Activated T-cell treated with anti-CD3 and anti-CD28 coated beads, Interleukin-2, amount 50 U/mL, for 72 hours (primary cell): ENCODE data around the gene NPAS2. TPM values are rescaled to one million over a fixed set of nuclear protein-coding genes. Genes with fewer than 3 reads are reported as not detected.

Experiments used
- ATAC-seq, 2 donors: fragments of 150-1000 bp; cut with Tn5 transposase; replicated peaks in 1 of 2; 2 replicates each; pipeline ENCODE4 v1.10.0; 2021; ENCODE audit warnings: moderate library complexity in 2 of 2, mild to moderate bottlenecking in 1 of 2
- DNase-seq, 2 donors: peaks; one replicate each; pipeline ENCODE4 v3.0.0; 2021 to 2022; ENCODE audit warnings: mixed read lengths in 1 of 2
- H3K27ac Mint-ChIP-seq: one replicate; pipeline ENCODE4 v1.8.0; 2022; ENCODE audit warnings: mild to moderate bottlenecking, moderate library complexity, mixed read lengths
- H3K27me3 Mint-ChIP-seq: one replicate; pipeline ENCODE4 v1.8.0; 2022; ENCODE audit warnings: low read depth, mixed read lengths
- H3K36me3 Mint-ChIP-seq, 2 donors: one replicate each; pipeline ENCODE4 v1.8.0; 2022; ENCODE audit warnings: mixed read lengths in 2 of 2, mild to moderate bottlenecking in 1 of 2; ENCODE audit not compliant: insufficient read depth in 2 of 2
- H3K4me1 Mint-ChIP-seq: one replicate; pipeline ENCODE4 v1.8.0; 2022; ENCODE audit warnings: low read depth, mixed read lengths
- H3K4me3 Mint-ChIP-seq, 2 donors: one replicate each; pipeline ENCODE4 v1.8.0; 2022; ENCODE audit warnings: mild to moderate bottlenecking in 2 of 2, mixed read lengths in 2 of 2, moderate library complexity in 2 of 2
- H3K9me3 Mint-ChIP-seq, 2 donors: one replicate each; pipeline ENCODE4 v1.8.0; 2022; ENCODE audit warnings: mixed read lengths in 2 of 2
- total RNA-seq, 2 donors: library from RNA; stranded (reverse); gene quantifications; one replicate each; pipeline ENCODE4 v1.2.3, GENCODE V29; 2022

Gene NPAS2
- total RNA-seq, 2 donors from 2014 or later, result 4.8 to 8.4 TPM

- no peak overlapping the region for H3K4me3 Mint-ChIP-seq
- no peaks in the 10 kb centered on the region for H3K36me3 Mint-ChIP-seq
- DNase-seq, result no peak
- no peak overlapping the region for H3K27ac Mint-ChIP-seq
- no peak for ATAC-seq
- H3K9me3 Mint-ChIP-seq, result no peaks in the 10 kb centered on the region
- H3K4me1 Mint-ChIP-seq, result peaks cover 6% of the 10 kb centered on the region
- no peaks in the 10 kb centered on the region for H3K27me3 Mint-ChIP-seq
Observed at GRCh38 chr2:100889286-100889685, 69.3 kb downstream of the NPAS2 start.

DNA sequence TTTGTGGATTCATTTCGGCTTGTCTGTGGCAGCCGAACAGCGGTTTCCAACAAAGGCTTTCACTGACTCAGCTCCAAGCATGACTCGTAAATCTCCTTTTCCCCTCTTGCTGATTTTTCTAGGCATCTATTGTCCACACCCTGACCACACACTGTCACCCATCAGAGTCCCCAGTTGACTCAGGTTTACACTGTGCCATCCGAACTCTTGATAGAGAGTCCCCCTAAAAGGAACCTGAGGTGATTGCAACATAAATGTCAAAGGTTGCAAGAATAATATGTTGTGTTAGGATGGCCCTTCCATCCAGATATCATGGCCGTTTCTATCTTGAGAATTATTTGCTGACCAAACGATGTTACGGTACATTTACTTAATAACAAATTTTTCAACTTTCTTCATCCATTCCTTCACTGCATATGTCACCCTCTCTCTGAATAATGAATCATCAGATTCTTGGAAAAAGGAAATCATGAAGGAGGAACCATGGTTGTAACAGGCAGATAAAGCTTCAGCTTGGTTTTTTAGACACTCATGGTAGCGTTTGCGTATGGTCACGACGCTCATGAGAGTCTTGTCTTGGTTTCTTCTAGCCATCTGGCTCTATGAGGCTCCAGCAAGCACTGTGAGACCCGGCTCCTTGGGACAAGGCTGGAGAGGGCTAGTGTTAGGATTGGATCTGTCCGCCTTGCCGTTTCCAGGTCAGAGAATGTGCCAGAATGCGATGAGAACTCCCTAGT is 72.1 kb downstream of the NPAS2 start:
- H3K36me3 Mint-ChIP-seq, result no peaks in the 10 kb centered on the region
- no peak overlapping the region for H3K27ac Mint-ChIP-seq
- DNase-seq, result no peak
- no peaks in the 10 kb centered on the region for H3K9me3 Mint-ChIP-seq
- no peaks in the 10 kb centered on the region for H3K27me3 Mint-ChIP-seq
- no peak for ATAC-seq
- H3K4me3 Mint-ChIP-seq, result no peak overlapping the region
- H3K4me1 Mint-ChIP-seq, result peaks cover 6% of the 10 kb centered on the region

GRCh38 chr2:100893392-100894104 is 73.6 kb downstream of the NPAS2 start:
- peaks cover 6% of the 10 kb centered on the region for H3K4me1 Mint-ChIP-seq
- H3K4me3 Mint-ChIP-seq, result no peak overlapping the region
- H3K36me3 Mint-ChIP-seq, result peaks cover 1 to 2% of the 10 kb centered on the region in 2 donors
- no peak for ATAC-seq
- H3K27ac Mint-ChIP-seq, result no peak overlapping the region
- no peak for DNase-seq
- H3K27me3 Mint-ChIP-seq, result no peaks in the 10 kb centered on the region
- H3K9me3 Mint-ChIP-seq, result peaks cover 0 to 2% of the 10 kb centered on the region in 2 donors

DNA sequence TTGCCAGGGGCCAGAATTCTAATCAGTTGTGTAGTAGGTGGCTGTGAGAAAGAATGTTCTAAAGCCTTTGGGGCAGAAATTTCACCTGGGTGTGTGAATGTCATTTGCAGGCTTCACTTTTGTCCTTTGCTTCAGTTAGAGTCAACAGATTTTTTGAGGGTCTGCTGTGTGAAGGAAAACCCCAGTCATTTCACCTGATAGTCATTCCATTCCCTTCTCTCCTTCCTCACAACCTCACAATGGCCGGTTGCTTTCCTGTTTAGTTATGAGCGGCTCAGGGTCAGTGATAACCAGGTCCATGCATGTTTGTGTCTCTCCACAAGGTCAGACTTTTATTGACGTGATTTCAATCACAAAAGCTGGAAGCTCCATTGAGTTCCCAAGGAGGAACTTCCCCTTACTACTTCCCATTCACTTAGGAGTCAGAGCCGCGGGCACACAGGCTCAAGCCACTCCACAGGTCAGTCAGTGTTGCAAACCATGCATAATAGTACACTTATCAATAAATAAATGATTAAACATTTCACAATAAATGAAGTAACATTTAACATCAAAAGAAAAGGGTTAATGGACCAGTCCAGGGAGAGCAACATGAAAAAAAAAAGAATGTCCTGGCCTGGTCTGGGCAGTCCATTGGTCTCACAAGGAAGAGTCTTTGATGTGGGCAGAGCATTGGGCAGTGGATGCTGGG is 74.3 kb downstream of the NPAS2 start:
- DNase-seq, result no peak
- ATAC-seq, result no peak
- Mint-ChIP-seq H3K27me3 (no peaks in the 10 kb centered on the region), H3K4me1 (peaks cover 6% of the 10 kb centered on the region), H3K36me3 (peaks cover 1 to 2% of the 10 kb centered on the region in 2 donors), H3K9me3 (peaks cover 0 to 2% of the 10 kb centered on the region in 2 donors), H3K27ac (no peak overlapping the region), H3K4me3 (no peak overlapping the region)

- Mint-ChIP-seq H3K27me3 (no peaks in the 10 kb centered on the region), H3K4me1 (peaks cover 6% of the 10 kb centered on the region), H3K9me3 (peaks cover 0 to 2% of the 10 kb centered on the region in 2 donors), H3K36me3 (peaks cover 1 to 2% of the 10 kb centered on the region in 2 donors), H3K27ac (no peak overlapping the region), H3K4me3 (no peak overlapping the region)
- no peak for ATAC-seq
- DNase-seq, result no peak
Observed at GRCh38 chr2:100894796-100895156, 74.8 kb downstream of the NPAS2 start.

DNA sequence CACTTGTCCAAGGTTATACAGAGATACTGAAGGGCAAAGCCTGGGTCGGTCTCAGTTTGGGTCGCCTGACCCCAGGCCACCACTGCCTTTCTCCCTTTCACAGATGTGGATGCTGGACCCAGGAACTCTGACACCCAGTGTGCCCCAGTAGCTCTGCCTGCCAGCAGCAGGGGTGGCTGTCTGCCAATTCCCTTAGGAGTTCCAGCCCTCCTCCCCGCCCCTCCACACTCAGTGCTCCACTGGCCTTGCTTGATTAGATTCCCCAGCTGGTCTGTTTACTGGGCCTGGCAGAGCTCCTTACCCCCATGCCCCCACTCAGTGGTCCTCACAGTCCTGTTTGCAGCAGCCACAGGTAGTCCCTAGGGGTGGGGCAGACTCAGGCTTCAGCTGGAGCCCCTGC is 75.5 kb downstream of the NPAS2 start:
- Mint-ChIP-seq H3K4me3 (no peak overlapping the region), H3K4me1 (peaks cover 6% of the 10 kb centered on the region), H3K9me3 (peaks cover 0 to 2% of the 10 kb centered on the region in 2 donors), H3K27me3 (no peaks in the 10 kb centered on the region), H3K27ac (no peak overlapping the region), H3K36me3 (peaks cover 1 to 2% of the 10 kb centered on the region in 2 donors)
- ATAC-seq, result no peak
- DNase-seq, result no peak

GRCh38 chr2:100895934-100896685 is 76.2 kb downstream of the NPAS2 start:
- Mint-ChIP-seq H3K27me3 (peaks cover 6% of the 10 kb centered on the region), H3K9me3 (peaks cover 0 to 2% of the 10 kb centered on the region in 2 donors), H3K4me3 (no peak overlapping the region), H3K4me1 (peaks cover 6% of the 10 kb centered on the region), H3K36me3 (peaks cover 1 to 2% of the 10 kb centered on the region in 2 donors), H3K27ac (no peak overlapping the region)
- no peak for ATAC-seq
- DNase-seq, result no peak

GRCh38 chr2:100898035-100898665 is 78.2 kb downstream of the NPAS2 start:
- H3K9me3 Mint-ChIP-seq, result peaks cover 0 to 2% of the 10 kb centered on the region in 2 donors
- H3K4me3 Mint-ChIP-seq, result no peak overlapping the region
- peaks cover 1 to 2% of the 10 kb centered on the region in 2 donors for H3K36me3 Mint-ChIP-seq
- no peak overlapping the region for H3K27ac Mint-ChIP-seq
- H3K4me1 Mint-ChIP-seq, result peaks cover 12% of the 10 kb centered on the region
- ATAC-seq (no peak), DNase-seq (no peak)
- H3K27me3 Mint-ChIP-seq, result peaks cover 12% of the 10 kb centered on the region

DNA sequence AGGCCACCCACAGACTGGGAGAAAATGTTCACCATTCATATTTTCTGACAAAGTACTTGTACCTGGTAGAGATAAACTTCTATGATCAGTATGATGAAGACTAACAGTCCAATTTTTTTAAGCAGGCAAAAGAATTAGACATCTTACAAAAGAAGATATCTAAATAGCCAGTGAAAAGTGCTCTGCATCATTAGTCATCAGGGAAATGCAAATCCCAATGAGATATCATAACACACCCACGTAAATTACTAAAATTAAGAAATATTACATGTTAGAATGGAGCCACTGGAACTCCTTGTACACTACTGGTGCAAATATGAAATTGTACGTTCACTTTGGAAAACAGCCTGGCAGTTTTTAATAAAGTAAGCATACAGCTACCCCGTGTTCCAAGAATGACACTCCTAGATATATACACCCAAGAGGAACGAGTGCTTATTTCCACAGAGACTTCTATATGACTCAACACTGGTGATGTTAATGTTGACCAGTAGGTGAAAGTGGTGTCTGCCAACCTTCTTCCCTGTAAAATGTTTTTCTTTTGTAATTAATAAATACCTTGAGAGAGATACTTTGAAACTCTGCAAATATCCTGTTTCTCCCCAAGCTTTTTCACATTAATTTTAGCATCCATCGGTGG is 80.3 kb downstream of the NPAS2 start:
- Mint-ChIP-seq H3K4me1 (peaks cover 12% of the 10 kb centered on the region), H3K27me3 (peaks cover 12% of the 10 kb centered on the region), H3K9me3 (peaks cover 0 to 2% of the 10 kb centered on the region in 2 donors), H3K27ac (no peak overlapping the region), H3K4me3 (no peak overlapping the region), H3K36me3 (peaks cover 1 to 2% of the 10 kb centered on the region in 2 donors)
- no peak for ATAC-seq
- no peak for DNase-seq

- peaks cover 15% of the 10 kb centered on the region for H3K4me1 Mint-ChIP-seq
- H3K4me3 Mint-ChIP-seq, result no peak overlapping the region
- no peaks in the 10 kb centered on the region for H3K36me3 Mint-ChIP-seq
- no peak for DNase-seq
- peaks cover 12% of the 10 kb centered on the region for H3K27me3 Mint-ChIP-seq
- H3K9me3 Mint-ChIP-seq, result no peaks in the 10 kb centered on the region
- no peak for ATAC-seq
- H3K27ac Mint-ChIP-seq, result no peak overlapping the region
Observed at GRCh38 chr2:100902817-100903405, 83.0 kb downstream of the NPAS2 start.

DNA sequence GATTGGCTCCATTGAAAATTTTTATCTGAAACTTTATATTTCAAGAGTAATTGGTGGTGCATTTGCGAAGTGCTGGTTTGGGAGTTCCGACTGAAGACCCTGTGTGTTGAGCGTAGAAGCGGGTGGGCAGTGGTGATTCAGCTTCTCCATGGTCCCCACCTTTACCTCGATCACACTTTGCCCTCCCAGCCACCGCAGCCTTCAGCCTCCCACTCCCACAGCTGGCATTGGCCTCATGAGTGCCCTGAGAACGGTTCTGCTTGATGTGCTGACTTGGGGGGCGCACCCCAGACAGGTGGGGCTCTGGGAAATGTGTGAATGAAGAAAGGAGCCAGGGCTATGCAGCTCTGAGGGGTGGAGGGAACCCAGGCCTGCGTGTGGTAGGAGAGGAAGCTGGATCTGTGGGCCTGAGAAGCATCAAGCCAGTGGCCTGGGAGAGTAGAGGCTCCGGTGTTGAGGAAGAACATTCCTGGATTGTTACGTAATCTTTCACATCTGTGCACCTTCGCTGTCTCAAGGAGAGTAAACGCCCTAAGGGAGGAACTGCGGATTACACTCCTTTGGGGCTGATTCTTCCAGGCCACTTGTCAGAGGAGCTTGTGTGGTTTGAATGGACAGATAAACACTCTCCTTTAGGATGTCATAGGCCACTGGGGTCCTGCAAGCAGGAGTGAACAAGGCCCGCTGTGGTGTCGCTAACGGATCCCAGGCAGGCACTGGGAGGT is 83.8 kb downstream of the NPAS2 start:
- Mint-ChIP-seq H3K27me3 (peaks cover 12% of the 10 kb centered on the region), H3K4me1 (peaks cover 17% of the 10 kb centered on the region), H3K27ac (no peak overlapping the region), H3K36me3 (no peaks in the 10 kb centered on the region), H3K4me3 (no peak overlapping the region), H3K9me3 (no peaks in the 10 kb centered on the region)
- DNase-seq (no peak), ATAC-seq (no peak)
